IMR-90 (cell line): Measurements from ENCODE around the gene PSMD11. TPM values are rescaled to one million over a fixed set of nuclear protein-coding genes. Genes with fewer than 3 reads are reported as not detected.

ENCODE experiments used
- ATAC-seq: fragments of 200-7000 bp; cut with Tn5 transposase; 2 replicates; pipeline ENCODE4 v1.9.1; 2020; ENCODE audit warnings: low read depth, mild to moderate bottlenecking, moderate library complexity
- BruUV-seq: library from RNA; stranded (reverse); fragments of 400-500 nt; replicated peaks from 2 replicates; lab custom pipeline; 2021; lab: Mats Ljungman, UMichigan
- CTCF ChIA-PET: fragments of 300-600 bp; formaldehyde crosslinking; extraction: SDS; loops from one replicate; lab custom pipeline; 2021; ENCODE audit warnings: antibody characterized with exemption; lab: Yijun Ruan, JAX
- POLR2A ChIA-PET: fragments of 300-600 bp; sonication (Branson Sonifier 250); formaldehyde crosslinking; loops from one replicate; lab custom pipeline; 2022; ENCODE audit warnings: antibody characterized with exemption; ENCODE audit not compliant: unreplicated experiment; lab: Charles Lee
- DNase-seq: peaks from one replicate; pipeline ENCODE4 v3.0.0; 2013
- H2AFZ ChIP-seq: replicated peaks from 2 replicates; pipeline ENCODE3; 2013; ENCODE audit warnings: low read length, mild to moderate bottlenecking; ENCODE audit not compliant: poor library complexity
- H2AK5ac ChIP-seq: 2 replicates; pipeline ENCODE4 v1.6.1; 2013; ENCODE audit warnings: low read depth, low read length, inconsistent platforms
- H2AK9ac ChIP-seq: replicated peaks from 2 replicates; pipeline ENCODE3; 2013; ENCODE audit warnings: mild to moderate bottlenecking, low read depth, low read length, moderate library complexity; ENCODE audit not compliant: poor library complexity
- H2BK120ac ChIP-seq: 2 replicates; pipeline ENCODE4 v1.6.1; 2013; ENCODE audit warnings: low read depth, low read length, inconsistent platforms
- H2BK15ac ChIP-seq: 3 replicates; pipeline ENCODE4 v1.6.1; 2013; ENCODE audit warnings: low read depth, low read length, inconsistent platforms
- H2BK20ac ChIP-seq: 2 replicates; pipeline ENCODE4 v1.6.1; 2013; ENCODE audit warnings: low read depth, mild to moderate bottlenecking, inconsistent platforms, low read length, moderate library complexity
- H2BK5ac ChIP-seq: 2 replicates; pipeline ENCODE4 v1.6.1; 2013; ENCODE audit warnings: mild to moderate bottlenecking, low read depth, low read length, inconsistent platforms; ENCODE audit not compliant: poor library complexity, severe bottlenecking
- H3K14ac ChIP-seq: replicated peaks from 2 replicates; pipeline ENCODE4 v1.6.1; 2013; ENCODE audit warnings: low read depth, low read length, inconsistent platforms
- H3K18ac ChIP-seq: 2 replicates; pipeline ENCODE4 v1.6.1; 2013; ENCODE audit warnings: low read depth, low read length, control low read depth
- H3K23ac ChIP-seq: 2 replicates; pipeline ENCODE4 v1.6.1; 2013; ENCODE audit warnings: low read depth, low read length, inconsistent platforms
- H3K27ac ChIP-seq: 2 replicates; pipeline ENCODE4 v1.5.1; 2013; ENCODE audit warnings: mild to moderate bottlenecking, control low read depth, low read length; ENCODE audit not compliant: insufficient read depth
- H3K27me3 ChIP-seq: 2 replicates; pipeline ENCODE4 v1.6.1; 2013; ENCODE audit warnings: low read length; ENCODE audit not compliant: control insufficient read depth, insufficient read depth
- H3K36me3 ChIP-seq: 2 replicates; pipeline ENCODE4 v1.6.1; 2013; ENCODE audit warnings: low read length, mixed read lengths; ENCODE audit not compliant: control insufficient read depth, insufficient read depth
- H3K4ac ChIP-seq: 2 replicates; pipeline ENCODE4 v1.6.1; 2013; ENCODE audit warnings: low read depth, low read length, inconsistent platforms
- H3K4me1 ChIP-seq: 2 replicates; pipeline ENCODE4 v1.6.1; 2013; ENCODE audit warnings: low read length, mixed read lengths; ENCODE audit not compliant: control insufficient read depth, insufficient read depth
- H3K4me2 ChIP-seq: 2 replicates; pipeline ENCODE4 v1.6.1; 2013; ENCODE audit warnings: low read depth, mild to moderate bottlenecking, control low read depth, low read length, moderate library complexity
- H3K4me3 ChIP-seq: 2 replicates; pipeline ENCODE4 v1.5.1; 2013; ENCODE audit warnings: low read depth, mild to moderate bottlenecking, control low read depth, low read length, moderate library complexity; ENCODE audit not compliant: insufficient read depth
- H3K56ac ChIP-seq: 2 replicates; pipeline ENCODE4 v1.6.1; 2013; ENCODE audit warnings: low read length, inconsistent platforms; ENCODE audit not compliant: insufficient read depth; ENCODE audit errors: extremely low read depth
- H3K79me1 ChIP-seq, 2 experiments: 2 replicates each; pipeline ENCODE4 v1.6.1; 2013; ENCODE audit warnings: low read length in 2 of 2, inconsistent platforms in 1 of 2, low read depth in 1 of 2
- H3K9ac ChIP-seq: 2 replicates; pipeline ENCODE4 v1.6.1; 2013; ENCODE audit warnings: low read depth, low read length, control low read depth
- H3K9me1 ChIP-seq: 2 replicates; pipeline ENCODE4 v1.6.1; 2013; ENCODE audit warnings: low read length, inconsistent platforms; ENCODE audit not compliant: insufficient read depth
- H3K9me3 ChIP-seq: 2 replicates; pipeline ENCODE4 v1.6.1; 2013; ENCODE audit warnings: low read length; ENCODE audit not compliant: control insufficient read depth, insufficient read depth
- H4K20me1 ChIP-seq: 2 replicates; pipeline ENCODE4 v1.6.1; 2013; ENCODE audit warnings: low read length, inconsistent platforms; ENCODE audit not compliant: insufficient read depth
- H4K5ac ChIP-seq: 2 replicates; pipeline ENCODE4 v1.6.1; 2013; ENCODE audit warnings: mild to moderate bottlenecking, low read depth, low read length, control low read depth
- H4K8ac ChIP-seq, 2 experiments: 2 replicates each; pipeline ENCODE4 v1.6.1; 2013; ENCODE audit warnings: low read depth in 2 of 2, low read length in 2 of 2, control low read depth in 1 of 2, inconsistent platforms in 1 of 2
- H4K91ac ChIP-seq: 2 replicates; pipeline ENCODE4 v1.6.1; 2013; ENCODE audit warnings: low read depth, low read length, inconsistent platforms; ENCODE audit not compliant: insufficient read depth
- ELK1 ChIP-seq: fragments of 150-350 bp; IDR thresholded peaks from 2 replicates; pipeline ENCODE4 v1.6.1; 2016; ENCODE audit warnings: low read depth, mild to moderate bottlenecking, low read length, moderate library complexity, borderline replicate concordance
- FOS ChIP-seq: fragments of 150-350 bp; IDR thresholded peaks from 2 replicates; pipeline ENCODE4 v1.6.1; 2016; ENCODE audit warnings: low read depth, low read length
- MAZ ChIP-seq: IDR thresholded peaks from 2 replicates; pipeline ENCODE4 v1.6.1; 2012; ENCODE audit warnings: low read depth, mild to moderate bottlenecking, low read length, improper control_type of control experiment, moderate library complexity, borderline replicate concordance
- RFX5 ChIP-seq: IDR thresholded peaks from 2 replicates; pipeline ENCODE4 v1.8.0; 2012; ENCODE audit warnings: low read depth, mild to moderate bottlenecking, low read length, moderate library complexity
- SMC3 ChIP-seq: fragments of 150-350 bp; IDR thresholded peaks from 2 replicates; pipeline ENCODE4 v1.6.1; 2016; ENCODE audit warnings: low read depth, mild to moderate bottlenecking, antibody characterized with exemption, low read length, moderate library complexity
- WGBS, 2 experiments: methylation state at CpG; one replicate each; pipeline versions ENCODE4 v1.1.5 to v1.1.7; 2013; ENCODE audit warnings: missing lambda C conversion rate in 2 of 2; ENCODE audit not compliant: insufficient read length in 1 of 2; ENCODE audit errors: extremely low coverage in 2 of 2; 5-methylcytosine and 5-hydroxymethylcytosine counted together
- dilution Hi-C: fragments of 300-500 bp; cut with HindIII; formaldehyde crosslinking; loops from one replicate; pipeline ENCODE4 v1.14.3; 2018; ENCODE audit warnings: low sequenced_read_pairs; ENCODE audit not compliant: unreplicated experiment
- in situ Hi-C: fragments of 300-500 bp; cut with MboI; formaldehyde crosslinking; loops from 3 replicates; pipeline ENCODE4 v1.14.3; 2019; ENCODE audit warnings: low sequenced_read_pairs, inconsistent platforms, mixed read lengths
- intact Hi-C: fragments of 100-400 bp; cut with micrococcal nuclease; formaldehyde crosslinking; loops from 2 replicates; pipeline ENCODE4 v1.10.0; 2022
- polyA plus RNA-seq, 3 experiments: library from polyadenylated mRNA; depleted of rRNA; stranded (reverse); fragments of >200 nt; gene quantifications; 2 replicates each; pipeline ENCODE4 v1.2.3, GENCODE V29; 2012; ENCODE audit warnings: low replicate concordance in 1 of 3
- total RNA-seq: library from RNA; depleted of rRNA; stranded (reverse); fragments of >200 nt; gene quantifications from 2 replicates; pipeline ENCODE4 v1.2.3, GENCODE V29; 2012

The PSMD11 gene
- total and polyA plus RNA-seq, 2 of the 4 experiments (the other 2 are of a cell fraction): 64.7 to 85.9 TPM

DNA sequence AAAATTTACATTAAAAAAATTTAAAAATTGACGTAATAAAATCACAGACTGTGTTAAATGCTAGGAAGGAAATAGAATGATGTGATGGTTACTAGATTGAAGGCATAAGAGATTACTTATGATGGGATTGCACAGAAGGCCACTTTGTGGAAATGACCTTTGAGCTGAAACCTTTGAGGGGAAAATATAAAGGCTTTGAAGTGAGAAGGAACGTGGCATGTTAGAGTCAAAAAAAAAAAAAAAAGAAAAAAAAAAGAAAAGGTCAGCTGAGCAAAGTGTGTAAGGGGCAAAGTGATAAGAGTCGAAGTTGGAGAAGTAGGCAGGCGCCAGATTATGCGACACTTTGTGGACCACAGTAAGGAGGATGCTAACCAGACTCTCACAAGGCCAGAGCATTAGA is 3.6 kb upstream of the PSMD11 start:
- no peaks in the 10 kb centered on the region for H3K9me3 ChIP-seq
- no peak overlapping the region for H2BK5ac ChIP-seq
- peaks cover 9% of the 10 kb centered on the region for H3K27me3 ChIP-seq
- H4K20me1 ChIP-seq: peaks cover 9% of the 10 kb centered on the region; the same call in 1 of the 2 replicates
- no peaks in the 10 kb centered on the region for H3K36me3 ChIP-seq
- H3K27ac ChIP-seq: no peak overlapping the region
- H2BK15ac ChIP-seq: no peak overlapping the region
- ChIA-PET POLR2A (no interaction called here), CTCF (no interaction called here)
- 92% methylated on average over 2 of the region's 5 CpGs; no CpG with 5 or more reads in 1 of the 2 experiments for WGBS, 2 experiments
- H3K14ac ChIP-seq: no peak overlapping the region
- H4K5ac ChIP-seq: no peak overlapping the region
- TF ChIP-seq FOS: no peak
- no peak for TF ChIP-seq ELK1
- TF ChIP-seq RFX5: no peak
- TF ChIP-seq SMC3: no peak
- no peak for TF ChIP-seq MAZ
- no peak overlapping the region for H3K9ac ChIP-seq
- H3K4me3 ChIP-seq: no peak overlapping the region
- H3K79me1 ChIP-seq: peaks cover 3 to 10% of the 10 kb centered on the region in 2 experiments; a peak in 2 of 4 replicates
- H2BK120ac ChIP-seq: no peak overlapping the region
- H3K23ac ChIP-seq: no peak overlapping the region
- intact Hi-C loops: loop anchor here (10.0 kb wide), 1 partner anchor 186 kb away; no protein-coding TSS in a partner anchor
- no peaks in the 10 kb centered on the region for H3K9me1 ChIP-seq
- no peak overlapping the region for H2AK9ac ChIP-seq
- no peak overlapping the region for H2AK5ac ChIP-seq
- H3K4me2 ChIP-seq: no peak overlapping the region
- in situ Hi-C loops: no loop called here
- ATAC-seq (no peak), DNase-seq (no peak)
- no peak overlapping the region for H2AFZ ChIP-seq
- H3K4me1 ChIP-seq: peaks cover 2% of the 10 kb centered on the region; the same call in 1 of the 2 replicates
- H2BK20ac ChIP-seq: no peak overlapping the region
- H3K18ac ChIP-seq: no peak overlapping the region
- H3K4ac ChIP-seq: no peak overlapping the region
- BruUV-seq: no TSS peak
- H4K91ac ChIP-seq: no peak overlapping the region
- no peak overlapping the region for H3K56ac ChIP-seq
- H4K8ac ChIP-seq: no peak overlapping the region
- dilution Hi-C loops: no loop called here
